Inflammatory macrophage treated with lipopolysaccharide for 1 hour (primary cell): ENCODE results near the gene IRF2BPL.
"Not testable (repeated sequence)": the region's sequence is repeated elsewhere in the genome, so short reads cannot be mapped to it uniquely, and the experiment has no call there.

Experiments used
- DNase-seq, 2 donors: peaks; one replicate each; pipeline ENCODE4 v3.0.0-alpha.2; 2020 to 2022

Gene IRF2BPL

GRCh38 chr14:77033622-77034589, 5.4 kb upstream of the IRF2BPL start:
- DNase-seq: peak; percentile 82 to 86

DNA sequence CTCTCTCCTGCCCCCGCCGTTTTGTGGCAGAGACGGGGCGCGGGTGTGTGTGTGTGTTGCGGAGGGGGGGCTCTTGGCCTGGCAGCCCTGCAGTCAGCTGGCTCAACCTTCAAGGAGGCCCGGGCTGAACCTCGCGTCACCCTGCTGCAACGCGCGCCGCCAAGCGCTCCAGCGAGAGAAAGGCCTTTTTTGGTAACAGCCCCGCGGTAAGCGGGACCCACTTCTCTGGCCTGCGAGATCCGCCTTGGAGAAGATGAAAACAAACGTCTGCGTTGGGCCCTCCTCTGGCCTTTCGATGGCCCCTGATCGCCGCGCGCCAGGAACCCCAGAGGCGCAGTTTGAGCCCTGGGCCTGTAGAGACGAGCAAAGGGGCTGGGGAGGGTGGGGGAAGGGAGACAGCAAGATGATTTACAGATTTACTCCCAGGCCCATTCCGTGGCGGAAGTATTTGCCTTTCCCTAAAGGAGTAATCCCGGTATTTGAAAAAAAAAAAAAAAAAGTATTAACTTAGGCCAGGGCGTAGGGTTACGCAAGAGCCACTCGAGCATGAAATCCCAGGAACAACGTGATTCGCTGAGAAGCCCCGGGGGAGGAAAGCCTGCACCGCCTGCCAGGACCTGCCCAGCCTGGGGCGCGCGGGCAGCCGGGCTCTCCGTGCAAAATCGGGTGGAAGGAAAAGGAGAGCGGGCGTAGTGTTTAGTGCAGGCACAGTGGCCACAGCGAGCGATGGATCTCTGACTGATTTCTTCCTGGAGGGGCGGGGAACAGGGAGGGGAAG, 4.5 kb upstream of the IRF2BPL start:
- peak; percentile 82 to 88 for DNase-seq

- DNase-seq: no peak
Observed at GRCh38 chr14:77032491-77032843, 4.0 kb upstream of the IRF2BPL start.

DNA sequence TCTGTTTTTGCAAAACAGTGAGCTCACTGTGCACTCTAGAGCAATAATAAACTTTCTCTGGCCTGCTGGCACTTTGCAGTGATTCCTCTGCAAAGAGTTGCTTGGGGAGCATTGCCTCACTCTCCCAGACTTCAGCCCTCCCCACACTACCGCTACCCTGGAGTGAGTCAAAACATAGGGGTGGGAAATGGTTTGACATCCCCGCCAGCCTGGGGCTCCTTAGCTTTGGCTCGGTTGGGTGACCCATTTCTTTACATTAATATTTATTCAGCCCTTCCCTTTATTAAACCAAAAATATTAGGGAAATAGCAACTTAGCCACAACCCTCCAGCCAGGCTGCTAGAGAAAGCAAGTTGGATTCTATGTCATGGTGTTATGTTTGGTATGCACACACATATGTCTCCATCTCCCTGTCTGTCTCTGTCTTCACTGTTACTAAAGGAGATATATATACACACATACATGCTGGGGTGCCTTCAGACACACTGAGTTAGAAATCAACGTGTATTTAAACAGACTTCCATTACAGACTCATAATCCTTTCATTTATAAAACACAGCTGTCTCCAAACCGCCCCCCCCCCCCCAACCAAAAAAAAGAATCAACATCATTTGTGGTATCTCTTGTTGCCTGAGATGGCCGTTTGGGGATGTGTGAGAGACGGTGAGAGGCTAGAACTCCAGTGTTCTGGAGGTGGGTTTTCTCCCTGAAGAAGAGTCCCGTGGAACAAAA, 3.4 kb upstream of the IRF2BPL start:
- DNase-seq: peak; percentile 62 to 76

DNA sequence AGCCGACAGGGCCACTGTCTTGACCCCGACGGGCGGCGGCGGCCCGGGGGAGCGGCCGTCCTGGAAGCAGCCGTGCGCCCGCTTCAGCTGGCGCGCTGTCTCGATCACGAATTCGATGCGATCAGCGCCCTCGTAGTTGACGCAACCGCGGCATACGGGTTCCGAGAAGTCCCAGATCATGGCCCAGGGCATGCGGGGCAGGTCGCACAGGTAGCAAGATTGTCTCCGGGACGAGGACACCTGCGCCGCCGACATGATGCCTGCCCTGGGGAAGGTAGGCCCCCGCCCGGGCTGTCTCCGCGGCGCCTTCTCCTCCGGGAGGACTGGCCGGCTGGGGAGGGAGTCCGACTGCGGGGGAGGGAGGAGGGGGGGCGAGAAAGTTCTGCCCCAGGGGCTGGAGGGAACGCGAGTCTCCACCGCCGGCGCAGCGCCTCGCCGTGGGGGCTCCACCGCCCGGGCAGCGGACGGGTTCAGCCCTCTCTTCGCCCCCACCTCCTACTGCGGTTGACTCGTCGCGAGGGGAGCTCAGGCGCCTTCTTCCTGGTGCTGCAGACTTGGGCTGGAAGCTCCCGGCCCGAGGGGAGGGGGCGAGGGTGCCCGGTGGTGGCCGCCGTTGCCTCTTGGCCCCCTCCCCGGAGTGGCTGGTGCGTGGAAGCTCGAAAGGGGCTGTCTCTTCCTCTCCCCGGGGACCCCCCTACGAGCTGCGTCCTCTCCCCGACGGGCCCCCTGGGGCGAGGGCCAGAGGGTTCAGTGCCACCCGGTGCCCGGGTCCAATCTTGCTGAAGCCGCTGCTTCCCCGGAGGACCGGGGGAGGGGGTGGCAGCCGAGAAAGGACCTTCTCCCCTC, 747 bp downstream of the IRF2BPL start:
- peak; percentile 44 to 46 for DNase-seq

- no peak for DNase-seq
Observed at GRCh38 chr14:77026930-77027537, 1.5 kb downstream of the IRF2BPL start.

DNA sequence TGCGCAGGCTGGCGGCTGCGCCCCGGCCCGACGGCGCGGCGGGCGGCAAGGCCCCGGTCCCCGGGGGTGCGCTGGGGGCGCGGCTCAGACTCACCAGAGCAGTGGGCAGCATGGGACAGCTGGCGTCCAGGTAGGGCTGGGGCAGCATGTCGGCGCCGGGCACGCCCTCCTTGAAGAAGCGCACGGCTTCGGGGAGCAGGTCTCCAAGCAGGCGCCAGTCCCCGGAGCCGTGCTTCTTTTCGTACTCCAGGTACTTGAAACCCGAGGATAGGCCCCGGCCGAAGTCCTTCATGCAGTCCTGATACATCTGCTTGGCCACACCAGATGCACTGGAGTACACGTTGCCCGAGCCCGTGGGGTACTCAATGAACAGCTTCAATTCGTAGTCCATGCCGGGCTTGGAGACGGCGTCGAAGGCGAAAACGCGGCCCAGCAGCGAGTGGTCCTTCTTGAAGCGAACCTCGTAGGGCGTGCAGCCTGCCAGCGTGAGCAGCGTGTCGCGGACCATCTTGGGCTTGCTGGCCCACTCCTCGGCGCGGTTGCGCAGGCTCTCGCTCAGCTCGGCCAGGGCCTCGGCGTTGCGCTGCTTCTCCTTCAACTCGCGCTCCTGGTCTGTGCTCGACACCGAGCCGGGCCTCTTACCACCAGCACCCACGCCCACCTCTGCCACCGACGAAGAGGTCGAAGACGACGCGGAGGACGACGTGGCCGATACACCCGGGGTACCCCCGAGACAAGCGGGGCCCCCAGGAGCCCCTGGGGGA, 2.2 kb downstream of the IRF2BPL start:
- no peak for DNase-seq

- DNase-seq: no peak
Observed at GRCh38 chr14:77025744-77026165, 2.8 kb downstream of the IRF2BPL start.

GRCh38 chr14:77024171-77024691, 4.3 kb downstream of the IRF2BPL start:
- DNase-seq: no peak

DNA sequence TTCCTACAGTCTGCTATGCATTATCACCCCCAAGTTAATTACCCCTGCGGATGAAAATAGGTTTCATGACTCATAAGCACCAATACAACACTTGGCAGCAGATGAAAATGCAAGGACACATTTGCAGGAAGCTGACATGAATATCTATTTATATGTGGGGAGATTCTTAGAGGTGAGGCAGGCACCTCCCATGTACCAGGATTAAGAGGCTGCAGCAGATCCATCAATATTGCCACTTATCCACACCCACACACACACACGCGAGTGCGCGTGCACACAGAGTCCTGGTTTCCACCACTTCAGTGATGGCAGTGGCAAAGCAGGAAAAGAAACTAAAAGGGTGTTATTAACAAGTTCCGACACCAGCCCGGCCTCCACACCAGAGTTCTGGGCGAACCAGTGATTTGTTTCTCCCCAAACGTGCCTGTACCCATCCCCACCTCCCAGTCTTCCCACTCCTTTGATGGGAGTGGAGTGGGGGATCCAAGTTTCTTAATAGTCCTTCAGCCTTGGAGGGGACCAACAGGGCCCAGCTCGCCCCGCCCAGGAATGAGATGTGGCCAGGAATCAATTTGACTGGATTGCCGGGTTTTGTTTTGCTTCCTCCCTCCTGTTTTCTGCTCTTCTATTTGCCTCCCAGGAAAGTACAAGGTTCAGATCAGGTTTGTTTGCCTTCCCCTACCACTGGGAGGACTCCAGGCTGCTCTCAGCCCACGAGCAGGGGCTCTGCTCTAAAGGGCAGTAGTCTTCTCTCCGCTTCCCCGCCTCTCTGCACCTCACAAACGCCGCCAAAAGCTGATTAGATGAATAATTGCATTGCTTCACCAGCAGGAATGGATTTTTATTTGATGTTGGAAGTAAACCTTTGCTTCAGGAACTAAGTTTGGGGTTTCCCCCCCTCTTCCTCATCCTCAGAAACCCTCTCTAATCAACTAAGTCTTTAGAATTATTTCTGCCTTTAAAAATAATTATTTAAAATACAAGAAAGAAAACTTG, 5.2 kb downstream of the IRF2BPL start:
- DNase-seq: no peak

- DNase-seq: no peak
Observed at GRCh38 chr14:77022236-77022852, 6.2 kb downstream of the IRF2BPL start.

DNA sequence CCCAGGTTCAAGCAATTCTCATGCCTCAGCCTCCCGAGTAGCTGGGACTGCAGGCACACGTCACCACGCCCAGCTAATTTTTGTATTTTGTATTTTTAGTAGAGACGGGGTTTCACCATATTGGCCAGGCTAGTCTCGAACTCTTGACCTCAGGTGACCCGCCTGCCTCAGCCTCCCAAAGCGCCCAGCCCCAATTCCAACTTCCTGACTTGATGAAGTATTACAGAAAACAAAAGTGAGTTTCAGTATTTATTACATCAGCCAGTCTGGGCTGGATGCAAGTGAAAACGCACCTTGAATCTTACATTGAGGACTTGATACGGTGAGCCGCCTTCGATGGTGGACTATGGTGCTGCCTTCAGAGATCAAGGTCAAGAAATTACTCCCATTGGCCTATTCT, 7.1 kb downstream of the IRF2BPL start:
- DNase-seq: not testable (repeated sequence)

- DNase-seq: no peak
Observed at GRCh38 chr14:77018785-77019184, 9.7 kb downstream of the IRF2BPL start.

DNA sequence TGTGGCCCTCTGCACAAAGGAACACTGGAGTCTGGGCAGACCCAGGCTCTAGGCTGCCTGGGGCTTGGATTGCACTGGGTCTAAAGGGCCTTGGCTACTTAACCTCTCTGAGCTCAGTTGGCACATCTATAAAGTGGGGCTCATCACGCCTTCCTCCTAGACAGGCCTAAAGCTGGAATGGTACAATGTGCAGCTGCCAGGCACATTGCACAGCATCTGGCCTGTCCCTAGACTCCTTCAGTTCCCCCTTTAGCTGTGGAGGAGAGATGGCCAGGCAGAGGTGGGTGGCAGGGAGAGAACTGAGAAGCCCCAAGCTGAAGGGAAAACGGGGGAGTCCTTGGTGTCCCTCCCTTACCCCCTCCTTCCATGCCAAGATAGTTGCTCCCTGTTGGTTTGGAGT, 10.8 kb downstream of the IRF2BPL start:
- DNase-seq: no peak

DNA sequence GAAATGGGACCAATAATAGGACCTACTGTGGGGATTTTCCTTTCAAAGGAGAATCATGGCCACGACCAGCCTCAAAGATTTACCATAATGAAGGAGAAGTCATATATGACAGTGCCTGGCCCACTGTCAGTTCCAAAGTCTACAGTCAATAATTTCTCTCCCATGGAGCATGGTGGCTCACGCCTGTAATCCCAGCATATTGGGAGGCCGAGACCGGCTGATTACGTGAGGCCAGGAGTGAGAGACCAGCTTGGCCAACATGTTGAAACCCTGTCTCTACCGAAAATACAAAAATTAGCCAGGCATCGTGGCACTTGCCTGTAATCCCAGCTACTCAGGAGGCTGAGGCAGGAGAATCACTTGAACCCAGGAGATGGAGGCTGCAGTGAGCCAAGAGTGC, 13.8 kb downstream of the IRF2BPL start:
- DNase-seq: no peak

GRCh38 chr14:77014004-77014604, 14.4 kb downstream of the IRF2BPL start:
- no peak for DNase-seq

- DNase-seq: no peak
Observed at GRCh38 chr14:77012193-77012765, 16.2 kb downstream of the IRF2BPL start.

DNA sequence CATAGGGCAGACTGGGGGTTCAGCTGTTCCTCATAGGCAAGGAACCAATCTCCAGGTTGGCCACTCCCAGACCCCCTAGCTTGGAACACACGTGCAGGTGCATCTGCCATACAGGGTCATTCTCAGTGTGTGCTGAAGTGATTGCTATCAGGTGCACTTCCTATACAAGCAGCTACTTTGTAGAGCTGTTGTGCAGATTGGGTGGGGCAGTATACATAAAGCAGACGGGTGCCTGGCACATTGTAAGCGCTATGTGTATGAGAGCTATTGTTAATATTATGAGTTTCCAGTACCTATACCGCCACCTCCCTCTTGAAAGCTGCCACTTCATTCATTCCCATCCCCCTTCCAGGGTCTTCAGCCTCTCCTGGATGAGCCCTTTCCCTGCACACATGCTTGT, 17.3 kb downstream of the IRF2BPL start:
- no peak for DNase-seq
